Stomach (tissue), 4 donors: ENCODE measurements around the gene DNAJB7.

Experiments
- EP300 ChIP-seq: sonication (generic); formaldehyde crosslinking; IDR thresholded peaks from one replicate; pipeline ENCODE4 v1.6.1; 2017; ENCODE audit warnings: antibody characterized with exemption
- POLR2A ChIP-seq, 4 donors: fragments of 450-650 bp; IDR thresholded peaks; one replicate each; pipeline ENCODE4 v1.6.1; 2016; ENCODE audit warnings: antibody characterized with exemption in 4 of 4, control low read depth in 2 of 4, mild to moderate bottlenecking in 1 of 4, moderate library complexity in 1 of 4
- TF ChIP-seq, protein P1 (sequence below), 7 experiments: fragments of 450-650 bp in 4 of 7; fragments of 200-600 bp in 3 of 7; sonication (generic) in 3 of 7; IDR thresholded peaks; one replicate each; pipeline ENCODE4 v1.5.1; 2016 to 2019; ENCODE audit warnings: antibody characterized with exemption in 7 of 7, control low read depth in 2 of 7, mild to moderate bottlenecking in 1 of 7

DNA sequence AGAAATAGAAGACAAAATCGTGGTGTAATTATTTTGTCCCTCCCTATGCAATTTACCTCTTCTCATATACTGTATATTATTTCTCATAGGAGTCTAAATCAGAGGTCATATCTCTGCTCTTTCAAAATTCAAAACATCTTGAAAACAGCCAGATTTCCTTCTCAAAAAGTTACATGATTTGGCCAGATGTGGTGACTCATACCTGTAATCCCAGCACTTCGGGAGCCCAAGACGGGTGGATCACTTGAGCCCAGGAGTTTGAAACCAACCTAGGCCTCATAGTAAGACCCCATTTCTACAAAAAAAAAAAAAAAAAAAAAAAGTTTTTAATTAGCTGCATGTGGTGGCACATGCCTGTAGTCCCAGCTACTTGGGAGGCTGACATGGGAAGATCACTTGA is 29.0 kb upstream of the DNAJB7 start:
- TF ChIP-seq, protein P1, sequence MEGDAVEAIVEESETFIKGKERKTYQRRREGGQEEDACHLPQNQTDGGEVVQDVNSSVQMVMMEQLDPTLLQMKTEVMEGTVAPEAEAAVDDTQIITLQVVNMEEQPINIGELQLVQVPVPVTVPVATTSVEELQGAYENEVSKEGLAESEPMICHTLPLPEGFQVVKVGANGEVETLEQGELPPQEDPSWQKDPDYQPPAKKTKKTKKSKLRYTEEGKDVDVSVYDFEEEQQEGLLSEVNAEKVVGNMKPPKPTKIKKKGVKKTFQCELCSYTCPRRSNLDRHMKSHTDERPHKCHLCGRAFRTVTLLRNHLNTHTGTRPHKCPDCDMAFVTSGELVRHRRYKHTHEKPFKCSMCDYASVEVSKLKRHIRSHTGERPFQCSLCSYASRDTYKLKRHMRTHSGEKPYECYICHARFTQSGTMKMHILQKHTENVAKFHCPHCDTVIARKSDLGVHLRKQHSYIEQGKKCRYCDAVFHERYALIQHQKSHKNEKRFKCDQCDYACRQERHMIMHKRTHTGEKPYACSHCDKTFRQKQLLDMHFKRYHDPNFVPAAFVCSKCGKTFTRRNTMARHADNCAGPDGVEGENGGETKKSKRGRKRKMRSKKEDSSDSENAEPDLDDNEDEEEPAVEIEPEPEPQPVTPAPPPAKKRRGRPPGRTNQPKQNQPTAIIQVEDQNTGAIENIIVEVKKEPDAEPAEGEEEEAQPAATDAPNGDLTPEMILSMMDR (IDR thresholded peaks at IDR 0.05): no peak
- TF ChIP-seq POLR2A (IDR thresholded peaks at IDR 0.05) (no peak), EP300 (no peak)
